HG03025 (cell line): ENCODE data around the gene LECT2.

ENCODE experiments used
- ATAC-seq: cut with Tn5 transposase; IDR thresholded peaks from one replicate; pipeline ENCODE4 v1.9.1; 2021; ENCODE audit warnings: mild to moderate bottlenecking, moderate library complexity; ENCODE audit not compliant: unreplicated experiment, low FRiP score

LECT2 gene

DNA sequence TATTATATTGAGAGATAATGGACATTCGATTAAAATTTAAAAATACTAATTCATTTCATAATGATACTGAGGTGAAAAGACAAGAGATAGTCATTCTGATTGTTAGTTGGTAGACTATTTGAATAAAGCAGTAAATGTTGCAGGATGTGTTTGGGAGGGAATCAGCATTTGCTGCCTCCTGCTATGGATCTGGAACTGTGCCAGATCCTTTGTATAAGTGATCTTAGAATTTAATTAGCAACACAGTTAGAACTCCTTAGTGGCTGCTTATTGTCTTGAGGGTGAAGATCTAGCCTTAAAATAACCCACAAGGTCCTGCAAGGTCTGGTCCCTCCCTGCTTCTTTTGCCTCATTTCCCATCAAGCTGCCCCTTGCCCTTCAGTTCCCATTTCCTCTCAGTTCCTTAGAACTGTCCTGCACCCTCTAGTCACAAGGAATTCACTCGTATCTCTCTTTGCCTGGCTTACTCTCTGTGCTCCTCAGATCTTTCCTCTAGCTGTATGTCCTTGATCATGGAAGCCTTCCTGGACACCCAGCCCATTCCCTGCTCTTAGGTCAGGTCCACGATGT is 12.5 kb downstream of the LECT2 start:
- no peak for ATAC-seq

- no peak for ATAC-seq
Measured at GRCh38 chr5:135941711-135942110, 13.1 kb downstream of the LECT2 start.

DNA sequence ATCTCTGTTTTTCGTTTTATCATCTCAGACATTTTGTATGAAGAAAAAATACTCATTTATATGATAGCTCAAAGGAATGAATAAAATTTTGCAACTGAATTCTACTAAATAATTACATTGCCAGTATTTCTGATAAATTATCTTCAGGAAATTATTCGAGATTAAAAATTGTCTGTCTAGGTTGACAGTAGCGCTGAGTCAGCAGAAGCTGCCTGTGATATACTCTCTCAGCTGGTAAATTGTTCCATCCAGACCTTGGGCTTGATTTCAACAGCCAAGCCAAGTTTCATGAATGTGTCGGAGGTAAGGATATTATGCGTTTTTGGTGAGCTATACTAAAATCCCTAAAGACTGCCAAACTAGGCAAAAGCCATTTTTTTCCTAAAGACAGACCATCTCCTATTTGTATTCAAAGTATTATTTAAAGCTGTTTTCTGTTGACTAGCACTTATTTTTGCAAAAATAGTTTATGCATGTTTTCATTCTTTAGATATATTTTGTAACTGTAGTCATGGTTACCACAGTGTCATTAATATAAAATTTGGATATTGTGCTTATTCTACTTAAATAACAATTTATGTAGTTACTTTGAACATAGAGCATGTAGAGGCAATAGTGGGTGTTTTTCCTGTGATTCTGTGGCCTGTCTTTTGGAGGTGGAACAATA is 17.4 kb downstream of the LECT2 start:
- no peak for ATAC-seq

- ATAC-seq, result no peak
Measured at GRCh38 chr5:135934939-135935338, 19.8 kb downstream of the LECT2 start.

GRCh38 chr5:135930949-135931295 is 23.9 kb downstream of the LECT2 start:
- ATAC-seq, result no peak

- no peak for ATAC-seq
Measured at GRCh38 chr5:135930029-135930948, 24.5 kb downstream of the LECT2 start.

- ATAC-seq, result no peak
Measured at GRCh38 chr5:135921388-135921787, 33.4 kb downstream of the LECT2 start.

- ATAC-seq, result no peak
Measured at GRCh38 chr5:135920199-135920598, 34.6 kb downstream of the LECT2 start.

GRCh38 chr5:135916638-135917263 is 38.0 kb downstream of the LECT2 start:
- no peak for ATAC-seq

DNA sequence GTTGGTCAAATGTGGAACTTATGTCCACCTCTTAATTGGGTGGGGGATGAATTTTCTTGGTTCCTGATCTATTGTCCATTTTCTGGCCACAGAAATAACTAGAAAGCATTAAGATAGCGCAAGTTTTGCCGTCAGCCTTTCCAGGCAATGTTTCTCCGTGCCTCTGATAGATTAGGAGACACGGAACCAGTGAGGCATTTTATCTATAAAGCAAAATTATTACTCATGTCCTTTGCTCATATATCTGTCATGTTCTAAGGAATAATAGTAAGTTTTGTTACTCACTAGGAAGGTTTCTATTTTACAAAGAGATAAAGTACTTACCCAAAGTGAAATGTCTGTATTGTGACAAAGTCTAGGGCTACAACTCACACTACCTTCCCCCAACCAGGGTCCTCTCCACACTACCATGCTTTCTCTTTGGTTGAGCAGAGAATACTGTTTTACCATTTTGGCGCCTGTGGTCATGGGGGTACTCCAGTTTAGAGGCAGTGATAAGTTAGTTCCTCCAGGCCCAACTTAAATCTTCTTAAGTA is 39.2 kb downstream of the LECT2 start:
- no peak for ATAC-seq

- no peak for ATAC-seq
Measured at GRCh38 chr5:135913713-135914626, 40.8 kb downstream of the LECT2 start.

- no peak for ATAC-seq
Measured at GRCh38 chr5:135905144-135905543, 49.6 kb downstream of the LECT2 start.

DNA sequence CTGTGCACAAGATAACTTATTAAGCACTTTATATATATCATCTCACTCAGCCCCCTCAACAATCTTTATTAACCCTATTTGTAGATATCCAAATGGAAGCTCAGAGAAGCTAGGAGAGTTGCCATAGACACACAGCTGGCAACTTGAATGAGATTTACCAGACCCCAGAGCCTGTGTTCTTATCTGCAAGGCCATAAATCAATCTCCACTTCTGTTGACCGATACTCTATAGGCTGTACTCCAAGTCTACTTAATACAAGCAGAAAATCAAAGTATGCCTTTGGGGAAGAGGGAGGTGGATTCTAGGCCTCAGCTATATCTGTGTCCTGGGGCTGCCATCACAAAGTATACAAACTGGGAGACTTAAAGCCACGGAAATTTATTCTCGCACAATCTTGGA is 53.1 kb downstream of the LECT2 start:
- ATAC-seq, result no peak

GRCh38 chr5:135900276-135900675 is 54.5 kb downstream of the LECT2 start:
- ATAC-seq, result no peak

DNA sequence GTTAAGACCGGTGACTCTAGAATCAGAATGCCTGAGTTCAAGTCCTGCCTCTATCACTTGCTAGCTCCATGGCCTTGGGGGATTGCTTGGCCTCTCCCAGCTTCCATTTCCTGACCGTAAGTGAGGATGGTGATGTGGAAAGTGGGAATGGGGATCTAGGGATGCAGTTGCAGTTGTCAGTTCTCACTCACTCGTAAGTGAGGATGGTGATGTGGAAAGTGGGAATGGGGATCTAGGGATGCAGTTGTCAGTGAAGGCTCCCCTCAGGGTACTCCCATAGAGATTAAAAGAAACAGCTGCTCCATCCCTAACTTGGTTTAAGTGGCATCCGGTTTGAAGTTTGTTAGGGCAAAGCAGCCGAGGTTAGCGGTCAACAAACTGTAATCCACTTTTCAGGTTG is 56.1 kb downstream of the LECT2 start:
- no peak for ATAC-seq
